ENCODE measurements around the gene SCLT1. TPM values are rescaled to one million over a fixed set of nuclear protein-coding genes. Genes with fewer than 3 reads are reported as not detected.

SCLT1 gene
- total RNA-seq, 8 experiments from 2014 or later = 10.3 to 42.7 (median 17.4) TPM

DNA sequence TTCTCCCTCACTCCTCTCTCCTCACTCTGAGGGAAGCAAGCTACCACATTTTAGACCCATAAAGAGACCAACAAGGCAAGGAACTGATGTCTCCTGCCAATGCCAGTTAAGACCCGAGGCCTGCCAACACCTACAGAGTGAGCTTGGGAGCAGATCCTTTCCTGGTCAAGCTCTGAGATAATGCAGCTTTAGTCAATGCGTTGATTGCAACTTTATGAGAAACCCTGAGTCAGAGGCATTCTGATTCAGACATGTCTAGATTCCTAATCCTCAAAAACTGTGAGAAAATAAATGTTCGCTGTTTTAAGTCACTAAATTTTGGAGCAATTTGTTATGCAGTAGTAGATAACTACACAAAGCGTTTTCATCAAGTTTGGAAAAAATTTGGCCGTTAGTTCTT lies 168.4 kb downstream of the SCLT1 start:
- no peaks in the 10 kb centered on the region for H3K4me1 ChIP-seq (replicated peaks in 1 of 2)
- in situ Hi-C loops (cut with MboI; ENCODE audit: low pct_unique_long_range_greater_than_20kb in 2 of 9, low sequenced_read_pairs in 9 of 9, unreplicated experiment in 9 of 9) = no loop called here
- no peak overlapping the region for H3K27ac ChIP-seq
- ATAC-seq (replicated peaks in 6 of 8) = no peak
- no peak overlapping the region for H3K4me3 ChIP-seq
- WGBS, 10 experiments = 83 to 100% (median 100%) methylated on average over 1 to 5 of the region's 5 CpGs; no CpG with 5 or more reads in 3 of the 10 experiments

- WGBS, 10 experiments = 58 to 100% (median 92%) methylated on average over 1 to 3 of the region's 3 CpGs
- no peak for ATAC-seq (replicated peaks in 6 of 8)
- no peak overlapping the region for H3K27ac ChIP-seq
- H3K4me1 ChIP-seq (replicated peaks in 1 of 2) = no peaks in the 10 kb centered on the region
- H3K4me3 ChIP-seq = no peak overlapping the region
- in situ Hi-C loops (cut with MboI; ENCODE audit: low pct_unique_long_range_greater_than_20kb in 2 of 9, low sequenced_read_pairs in 9 of 9, unreplicated experiment in 9 of 9) = no loop called here
Measured at GRCh38 chr4:128921954-128922353, 171.4 kb downstream of the SCLT1 start.

GRCh38 chr4:128917781-128918180 lies 175.6 kb downstream of the SCLT1 start:
- 0 to 100% (median 81%) methylated on average over 1 to 2 of the region's 2 CpGs; no CpG with 5 or more reads in 2 of the 10 experiments for WGBS, 10 experiments
- Histone ChIP-seq H3K4me3 (no peak overlapping the region), H3K4me1 (replicated peaks in 1 of 2) (no peaks in the 10 kb centered on the region), H3K27ac (no peak overlapping the region)
- in situ Hi-C loops (cut with MboI; ENCODE audit: low pct_unique_long_range_greater_than_20kb in 2 of 9, low sequenced_read_pairs in 9 of 9, unreplicated experiment in 9 of 9) = no loop called here
- no peak for ATAC-seq (replicated peaks in 6 of 8)

- Histone ChIP-seq H3K4me1 (replicated peaks in 1 of 2) (no peaks in the 10 kb centered on the region), H3K27ac (no peak overlapping the region), H3K4me3 (no peak overlapping the region)
- WGBS, 10 experiments = 80 to 100% (median 96%) methylated on average over 1 to 6 of the region's 6 CpGs; no CpG with 5 or more reads in 2 of the 10 experiments
- ATAC-seq (replicated peaks in 6 of 8) = no peak
- in situ Hi-C loops (cut with MboI; ENCODE audit: low pct_unique_long_range_greater_than_20kb in 2 of 9, low sequenced_read_pairs in 9 of 9, unreplicated experiment in 9 of 9) = no loop called here
Measured at GRCh38 chr4:128916832-128917231, 176.5 kb downstream of the SCLT1 start.

- Histone ChIP-seq H3K4me3 (no peak overlapping the region), H3K4me1 (replicated peaks in 1 of 2) (no peaks in the 10 kb centered on the region), H3K27ac (no peak overlapping the region)
- ATAC-seq (replicated peaks in 6 of 8) = no peak
- in situ Hi-C loops (cut with MboI; ENCODE audit: low pct_unique_long_range_greater_than_20kb in 2 of 9, low sequenced_read_pairs in 9 of 9, unreplicated experiment in 9 of 9) = no loop called here
Measured at GRCh38 chr4:128915544-128915943, 177.8 kb downstream of the SCLT1 start.

DNA sequence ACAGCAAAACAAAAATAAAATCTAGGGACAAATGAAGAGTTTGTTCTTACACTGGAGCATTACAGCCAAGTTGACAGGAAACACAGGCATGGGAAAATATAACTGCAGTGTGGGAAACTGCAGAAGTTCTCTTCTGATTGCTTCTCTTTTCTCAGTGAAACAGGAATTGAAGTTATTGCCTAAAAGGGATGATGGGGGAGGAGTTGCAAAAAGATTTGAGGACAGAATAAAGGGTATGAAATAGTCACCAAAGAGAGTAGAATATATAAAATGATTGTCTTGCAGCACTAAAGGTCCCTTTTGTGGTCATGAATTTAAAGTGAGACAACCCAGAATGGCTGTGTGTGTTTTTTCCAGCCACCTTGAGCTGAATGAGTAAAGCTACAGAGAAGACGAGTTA lies 180.1 kb downstream of the SCLT1 start:
- Histone ChIP-seq H3K27ac (no peak overlapping the region), H3K4me3 (no peak overlapping the region), H3K4me1 (replicated peaks in 1 of 2) (no peaks in the 10 kb centered on the region)
- WGBS, 10 experiments = 50 to 100% (median 88%) methylated on average over 1 of the region's 1 CpG; no CpG with 5 or more reads in 1 of the 10 experiments
- in situ Hi-C loops (cut with MboI; ENCODE audit: low pct_unique_long_range_greater_than_20kb in 2 of 9, low sequenced_read_pairs in 9 of 9, unreplicated experiment in 9 of 9) = no loop called here
- ATAC-seq (replicated peaks in 6 of 8) = no peak

- Histone ChIP-seq H3K27ac (no peak overlapping the region), H3K4me1 (replicated peaks in 1 of 2) (peaks cover 0 to 3% of the 10 kb centered on the region in 2 donors), H3K4me3 (no peak overlapping the region)
- in situ Hi-C loops (cut with MboI; ENCODE audit: low pct_unique_long_range_greater_than_20kb in 2 of 9, low sequenced_read_pairs in 9 of 9, unreplicated experiment in 9 of 9) = no loop called here
- WGBS, 10 experiments = 86 to 100% (median 91%) methylated on average over 2 to 5 of the region's 5 CpGs
- ATAC-seq (replicated peaks in 6 of 8) = no peak
Measured at GRCh38 chr4:128908735-128909134, 184.6 kb downstream of the SCLT1 start.

DNA sequence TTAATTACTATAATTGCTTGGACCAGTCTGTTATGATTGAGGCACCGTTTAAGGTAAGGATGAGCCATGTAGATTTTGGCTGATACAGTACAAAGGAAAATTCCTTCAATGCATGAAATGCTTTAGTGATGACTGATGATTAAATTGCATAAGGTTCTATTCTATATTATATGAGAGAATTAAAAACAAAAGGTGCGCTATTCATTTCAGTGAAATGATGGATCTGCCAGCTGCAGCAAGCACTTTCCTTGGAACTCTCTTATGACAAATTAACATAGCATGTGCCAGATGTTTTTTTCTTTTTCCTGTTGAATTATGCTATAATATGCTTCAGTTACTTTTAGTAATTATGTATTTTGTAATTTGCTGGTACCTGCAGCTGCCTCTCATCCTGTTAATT lies 185.4 kb downstream of the SCLT1 start:
- H3K4me3 ChIP-seq = no peak overlapping the region
- WGBS, 10 experiments = 52 to 100% (median 94%) methylated on average over 1 to 2 of the region's 2 CpGs; no CpG with 5 or more reads in 3 of the 10 experiments
- no peak for ATAC-seq (replicated peaks in 6 of 8)
- in situ Hi-C loops (cut with MboI; ENCODE audit: low pct_unique_long_range_greater_than_20kb in 2 of 9, low sequenced_read_pairs in 9 of 9, unreplicated experiment in 9 of 9) = no loop called here
- peaks cover 0 to 3% of the 10 kb centered on the region in 2 donors for H3K4me1 ChIP-seq (replicated peaks in 1 of 2)
- H3K27ac ChIP-seq = no peak overlapping the region

DNA sequence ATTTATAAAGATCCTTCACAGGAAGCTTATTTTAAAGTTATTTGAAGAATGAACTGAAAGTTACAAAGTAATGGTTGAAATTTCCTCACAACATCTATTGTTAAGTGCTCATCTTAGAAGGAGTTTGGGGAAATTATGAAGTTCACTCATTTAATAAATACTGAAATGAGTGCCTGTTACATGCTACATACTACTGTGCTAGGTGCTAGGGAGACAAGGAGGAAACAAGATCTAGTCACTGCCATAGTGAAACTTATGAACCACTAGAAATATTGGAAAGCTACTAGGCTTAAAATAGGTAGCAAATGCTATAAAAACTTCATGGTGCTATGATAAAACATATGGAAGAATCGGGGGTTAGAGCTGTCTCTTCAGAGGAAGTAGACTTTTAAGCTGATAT lies 186.8 kb downstream of the SCLT1 start:
- no peak for ATAC-seq (replicated peaks in 6 of 8)
- Histone ChIP-seq H3K27ac (no peak overlapping the region), H3K4me3 (no peak overlapping the region), H3K4me1 (replicated peaks in 1 of 2) (peaks cover 0 to 3% of the 10 kb centered on the region in 2 donors)
- in situ Hi-C loops (cut with MboI; ENCODE audit: low pct_unique_long_range_greater_than_20kb in 2 of 9, low sequenced_read_pairs in 9 of 9, unreplicated experiment in 9 of 9) = no loop called here
- 10 to 100% (median 83%) methylated on average over 1 of the region's 1 CpG; no CpG with 5 or more reads in 1 of the 10 experiments for whole genome bisulfite sequencing, 10 experiments

DNA sequence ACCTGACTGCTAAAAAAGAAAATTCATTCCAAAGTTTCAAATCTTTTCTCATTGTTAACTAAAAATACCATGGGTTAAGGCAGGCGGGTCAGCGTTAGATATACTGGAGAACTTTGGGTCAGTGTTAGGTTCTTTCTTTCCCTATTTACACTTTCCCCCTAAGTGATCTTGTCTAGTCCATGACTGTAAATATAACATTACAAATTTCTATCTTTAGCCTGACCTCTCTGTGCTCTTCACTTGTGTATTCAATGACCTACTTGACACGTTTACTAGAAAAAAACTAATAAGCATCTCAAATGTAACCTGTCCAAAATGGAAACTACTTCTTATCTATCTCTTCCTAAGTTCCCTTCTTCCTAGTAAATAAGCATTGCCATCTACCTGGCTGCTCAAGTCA lies 188.5 kb downstream of the SCLT1 start:
- 81 to 100% (median 96%) methylated on average over 1 to 3 of the region's 3 CpGs for WGBS, 10 experiments
- Histone ChIP-seq H3K27ac (no peak overlapping the region), H3K4me3 (no peak overlapping the region), H3K4me1 (replicated peaks in 1 of 2) (peaks cover 0 to 3% of the 10 kb centered on the region in 2 donors)
- ATAC-seq (replicated peaks in 6 of 8) = no peak
- in situ Hi-C loops (cut with MboI; ENCODE audit: low pct_unique_long_range_greater_than_20kb in 2 of 9, low sequenced_read_pairs in 9 of 9, unreplicated experiment in 9 of 9) = no loop called here

DNA sequence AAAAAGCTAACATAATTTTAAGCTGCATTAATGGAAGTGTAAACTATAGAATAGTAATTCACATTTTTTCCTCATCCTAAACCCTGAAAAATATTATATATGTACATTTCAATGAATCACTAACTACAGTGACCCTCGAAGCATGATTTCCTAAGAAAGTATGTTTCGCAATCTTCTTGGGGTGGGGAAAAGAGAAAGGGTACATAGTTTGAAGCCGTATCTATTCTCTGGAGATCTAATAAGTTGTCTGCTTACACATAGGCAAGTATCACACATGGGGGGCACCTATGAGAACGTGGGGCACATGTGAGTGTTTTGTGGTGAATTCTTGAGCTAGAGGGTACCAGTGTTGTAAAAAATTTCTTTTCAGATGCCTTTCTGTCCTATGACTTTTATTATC lies 212.7 kb downstream of the SCLT1 start:
- no peak overlapping the region for H3K4me3 ChIP-seq
- WGBS, 10 experiments = 37 to 100% (median 89%) methylated on average over 1 to 4 of the region's 4 CpGs; no CpG with 5 or more reads in 1 of the 10 experiments
- in situ Hi-C loops (cut with MboI; ENCODE audit: low pct_unique_long_range_greater_than_20kb in 2 of 9, low sequenced_read_pairs in 9 of 9, unreplicated experiment in 9 of 9) = no loop called here
- no peak for ATAC-seq (replicated peaks in 6 of 8)
- no peak overlapping the region for H3K27ac ChIP-seq
- no peaks in the 10 kb centered on the region for H3K4me1 ChIP-seq (replicated peaks in 1 of 2)

DNA sequence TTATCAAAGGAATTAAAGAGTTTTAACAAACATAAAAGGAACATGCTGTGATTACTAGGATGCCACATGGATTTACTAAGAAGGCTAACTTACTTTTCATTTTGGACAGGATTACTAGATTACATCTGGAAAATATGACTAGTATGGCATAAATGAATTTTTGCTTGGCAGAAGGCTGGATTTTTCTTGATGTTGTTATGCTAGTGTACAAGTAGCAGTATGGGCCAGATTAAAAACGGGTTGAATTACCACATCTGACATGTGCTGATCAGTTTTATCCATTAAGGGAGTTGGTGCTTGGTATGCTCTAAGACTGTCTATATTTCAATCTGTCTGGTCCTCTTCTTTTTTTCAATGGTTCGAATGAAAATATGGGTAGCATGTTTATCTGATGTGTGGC lies 213.4 kb downstream of the SCLT1 start:
- in situ Hi-C loops (cut with MboI; ENCODE audit: low pct_unique_long_range_greater_than_20kb in 2 of 9, low sequenced_read_pairs in 9 of 9, unreplicated experiment in 9 of 9) = no loop called here
- ATAC-seq (replicated peaks in 6 of 8) = no peak
- WGBS, 10 experiments = 0 to 71% (median 25%) methylated on average over 1 to 2 of the region's 2 CpGs; no CpG with 5 or more reads in 3 of the 10 experiments
- H3K4me3 ChIP-seq = no peak overlapping the region
- no peak overlapping the region for H3K27ac ChIP-seq
- H3K4me1 ChIP-seq (replicated peaks in 1 of 2) = no peaks in the 10 kb centered on the region

GRCh38 chr4:128879283-128879682 lies 214.1 kb downstream of the SCLT1 start:
- WGBS, 10 experiments = 29 to 100% (median 82%) methylated on average over 1 to 2 of the region's 2 CpGs; no CpG with 5 or more reads in 2 of the 10 experiments
- ATAC-seq (replicated peaks in 6 of 8) = no peak
- in situ Hi-C loops (cut with MboI; ENCODE audit: low pct_unique_long_range_greater_than_20kb in 2 of 9, low sequenced_read_pairs in 9 of 9, unreplicated experiment in 9 of 9) = no loop called here
- no peak overlapping the region for H3K4me3 ChIP-seq
- no peaks in the 10 kb centered on the region for H3K4me1 ChIP-seq (replicated peaks in 1 of 2)
- H3K27ac ChIP-seq = no peak overlapping the region

DNA sequence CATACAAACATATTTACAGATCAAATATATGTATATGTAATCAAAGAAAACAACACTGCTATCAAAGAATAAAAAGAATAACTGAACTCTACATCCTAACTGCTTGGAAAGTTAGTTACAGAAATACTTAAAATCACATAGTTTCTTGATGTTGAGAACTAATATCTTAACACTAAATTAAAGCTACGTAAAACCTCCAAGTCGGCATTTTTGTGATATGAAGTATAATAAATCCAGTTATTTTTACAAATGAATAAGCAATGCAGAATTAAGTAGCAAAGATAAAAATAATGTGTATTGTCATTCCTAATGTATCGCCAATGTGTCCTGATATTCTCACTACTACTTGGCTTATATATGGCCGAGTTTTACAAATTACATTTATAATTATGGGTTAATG lies 215.4 kb downstream of the SCLT1 start:
- WGBS, 10 experiments = 80 to 96% (median 89%) methylated on average over 1 to 4 of the region's 4 CpGs; no CpG with 5 or more reads in 1 of the 10 experiments
- Histone ChIP-seq H3K4me1 (replicated peaks in 1 of 2) (no peaks in the 10 kb centered on the region), H3K4me3 (no peak overlapping the region), H3K27ac (no peak overlapping the region)
- in situ Hi-C loops (cut with MboI; ENCODE audit: low pct_unique_long_range_greater_than_20kb in 2 of 9, low sequenced_read_pairs in 9 of 9, unreplicated experiment in 9 of 9) = no loop called here
- no peak for ATAC-seq (replicated peaks in 6 of 8)
